Astrocyte (in vitro differentiated cells and primary cell): Measurements from ENCODE around the gene MAP7. TPM values are rescaled to one million over a fixed set of nuclear protein-coding genes. Genes with fewer than 3 reads are reported as not detected.

Source experiments
- DNase-seq: peaks from one replicate; pipeline ENCODE4 v3.0.0-alpha.2; 2010; ENCODE audit warnings: low read depth
- FAIRE-seq: peaks from 2 replicates; lab custom pipeline; 2011; peaks lifted over from hg19 to GRCh38; lab: Jason Lieb, UNC
- H2AFZ ChIP-seq: 2 replicates; pipeline ENCODE4 v1.6.0; 2012; ENCODE audit warnings: low read depth, low read length, inconsistent platforms
- H3K27ac ChIP-seq: 2 replicates; pipeline ENCODE4 v1.5.1; 2011; ENCODE audit warnings: low read depth, low read length, inconsistent platforms
- H3K27me3 ChIP-seq: 2 replicates; pipeline ENCODE4 v1.6.0; 2011; ENCODE audit warnings: low read length, inconsistent platforms; ENCODE audit not compliant: insufficient read depth
- H3K36me3 ChIP-seq: 2 replicates; pipeline ENCODE4 v1.5.1; 2011; ENCODE audit warnings: low read length, inconsistent platforms; ENCODE audit not compliant: insufficient read depth
- H3K4me1 ChIP-seq: 2 replicates; pipeline ENCODE4 v1.5.1; 2011; ENCODE audit warnings: low read length, inconsistent platforms; ENCODE audit not compliant: insufficient read depth
- H3K4me2 ChIP-seq: 2 replicates; pipeline ENCODE4 v1.6.0; 2012; ENCODE audit warnings: low read length, inconsistent platforms
- H3K4me3 ChIP-seq: 2 replicates; pipeline ENCODE4 v1.5.1; 2011; ENCODE audit warnings: low read depth, mild to moderate bottlenecking, low read length, inconsistent platforms; ENCODE audit not compliant: insufficient read depth
- H3K79me2 ChIP-seq: 2 replicates; pipeline ENCODE4 v1.6.0; 2012; ENCODE audit warnings: mild to moderate bottlenecking, low read length, inconsistent platforms; ENCODE audit not compliant: insufficient read depth
- H3K9ac ChIP-seq: 2 replicates; pipeline ENCODE4 v1.6.0; 2012; ENCODE audit warnings: mild to moderate bottlenecking, low read length, inconsistent platforms
- H3K9me3 ChIP-seq: 2 replicates; pipeline ENCODE4 v1.5.1; 2012; ENCODE audit warnings: low read depth, mild to moderate bottlenecking, low read length, inconsistent platforms; ENCODE audit not compliant: insufficient read depth
- H4K20me1 ChIP-seq: 2 replicates; pipeline ENCODE4 v1.6.0; 2012; ENCODE audit warnings: low read length, inconsistent platforms; ENCODE audit not compliant: insufficient read depth
- H3K27ac Mint-ChIP-seq: one replicate; pipeline ENCODE4 v1.8.0; 2021; ENCODE audit warnings: mild to moderate bottlenecking, mixed read lengths; ENCODE audit not compliant: unreplicated experiment
- H3K27me3 Mint-ChIP-seq: one replicate; pipeline ENCODE4 v1.8.0; 2021; ENCODE audit warnings: low read depth, mixed read lengths; ENCODE audit not compliant: unreplicated experiment
- H3K36me3 Mint-ChIP-seq: one replicate; pipeline ENCODE4 v1.8.0; 2021; ENCODE audit warnings: low read depth, mixed read lengths; ENCODE audit not compliant: unreplicated experiment
- H3K4me1 Mint-ChIP-seq: one replicate; pipeline ENCODE4 v1.8.0; 2021; ENCODE audit warnings: low read depth, mixed read lengths; ENCODE audit not compliant: unreplicated experiment
- H3K4me3 Mint-ChIP-seq: one replicate; pipeline ENCODE4 v1.8.0; 2021; ENCODE audit warnings: mild to moderate bottlenecking, moderate library complexity, mixed read lengths; ENCODE audit not compliant: unreplicated experiment
- H3K9me3 Mint-ChIP-seq: one replicate; pipeline ENCODE4 v1.8.0; 2021; ENCODE audit warnings: mild to moderate bottlenecking, mixed read lengths; ENCODE audit not compliant: unreplicated experiment
- CTCF ChIP-seq: IDR thresholded peaks from 2 replicates; pipeline ENCODE4 v1.5.1; 2011; ENCODE audit warnings: low read depth, mild to moderate bottlenecking, inconsistent platforms, low read length, moderate library complexity; ENCODE audit not compliant: insufficient read depth
- EZH2 ChIP-seq: IDR thresholded peaks from 2 replicates; pipeline ENCODE4 v1.6.1; 2012; ENCODE audit warnings: mild to moderate bottlenecking, low read length, inconsistent platforms; ENCODE audit not compliant: insufficient read depth
- total RNA-seq: library from RNA; stranded (reverse); gene quantifications from 2 replicates; pipeline ENCODE4 v1.2.1, GENCODE V29; 2021

Gene MAP7
- total RNA-seq, 1 donor from 2014 or later: 3.3 TPM

- Mint-ChIP-seq H3K4me1 (peaks cover 2% of the 10 kb centered on the region), H3K27ac (no peak overlapping the region), H3K36me3 (no peaks in the 10 kb centered on the region), H3K27me3 (peaks cover 3% of the 10 kb centered on the region), H3K4me3 (no peak overlapping the region), H3K9me3 (no peaks in the 10 kb centered on the region)
- H3K36me3 ChIP-seq: peaks cover 2% of the 10 kb centered on the region
- no peaks in the 10 kb centered on the region for H3K9me3 ChIP-seq
- H3K9ac ChIP-seq: no peak overlapping the region
- no peak for DNase-seq
- no peaks in the 10 kb centered on the region for H3K79me2 ChIP-seq
- H3K4me1 ChIP-seq: no peaks in the 10 kb centered on the region
- H4K20me1 ChIP-seq: no peaks in the 10 kb centered on the region
- no peak for FAIRE-seq
- H3K27me3 ChIP-seq: no peaks in the 10 kb centered on the region
- TF ChIP-seq EZH2 (no peak), CTCF (no peak)
- no peak overlapping the region for H3K4me3 ChIP-seq
- H2AFZ ChIP-seq: no peak overlapping the region
- no peak overlapping the region for H3K27ac ChIP-seq
- H3K4me2 ChIP-seq: no peak overlapping the region
Measured at GRCh38 chr6:136562211-136562610, 12.0 kb upstream of the MAP7 start.

- DNase-seq: no peak
- Histone ChIP-seq H2AFZ (no peak overlapping the region), H3K79me2 (no peaks in the 10 kb centered on the region), H3K27me3 (peaks cover 21% of the 10 kb centered on the region), H3K36me3 (no peaks in the 10 kb centered on the region), H3K9ac (no peak overlapping the region), H3K4me3 (no peak overlapping the region), H3K4me1 (peaks cover 5% of the 10 kb centered on the region), H3K4me2 (no peak overlapping the region), H4K20me1 (no peaks in the 10 kb centered on the region), H3K27ac (no peak overlapping the region), H3K9me3 (no peaks in the 10 kb centered on the region)
- H3K27ac Mint-ChIP-seq: no peak overlapping the region
- H3K27me3 Mint-ChIP-seq: peaks cover 23% of the 10 kb centered on the region
- no peaks in the 10 kb centered on the region for H3K36me3 Mint-ChIP-seq
- no peak for FAIRE-seq
- TF ChIP-seq CTCF (no peak), EZH2 (no peak)
- H3K9me3 Mint-ChIP-seq: no peaks in the 10 kb centered on the region
- H3K4me3 Mint-ChIP-seq: no peak overlapping the region
- H3K4me1 Mint-ChIP-seq: no peaks in the 10 kb centered on the region
Measured at GRCh38 chr6:136553166-136553787, 3.1 kb upstream of the MAP7 start.

- H2AFZ ChIP-seq: no peak overlapping the region
- H3K79me2 ChIP-seq: no peaks in the 10 kb centered on the region
- no peaks in the 10 kb centered on the region for H3K36me3 Mint-ChIP-seq
- no peaks in the 10 kb centered on the region for H3K9me3 ChIP-seq
- peaks cover 5% of the 10 kb centered on the region for H3K4me1 ChIP-seq
- H3K4me1 Mint-ChIP-seq: no peaks in the 10 kb centered on the region
- H3K27me3 Mint-ChIP-seq: peaks cover 23% of the 10 kb centered on the region
- no peak overlapping the region for H3K4me2 ChIP-seq
- H3K9ac ChIP-seq: no peak overlapping the region
- TF ChIP-seq EZH2: no peak
- TF ChIP-seq CTCF: no peak
- H3K27me3 ChIP-seq: peaks cover 21% of the 10 kb centered on the region
- H4K20me1 ChIP-seq: no peaks in the 10 kb centered on the region
- H3K27ac Mint-ChIP-seq: no peak overlapping the region
- FAIRE-seq (no peak), DNase-seq (no peak)
- H3K9me3 Mint-ChIP-seq: no peaks in the 10 kb centered on the region
- no peak overlapping the region for H3K4me3 ChIP-seq
- no peak overlapping the region for H3K4me3 Mint-ChIP-seq
- H3K27ac ChIP-seq: no peak overlapping the region
- H3K36me3 ChIP-seq: no peaks in the 10 kb centered on the region
Measured at GRCh38 chr6:136552054-136552453, 1.8 kb upstream of the MAP7 start.
